NCI-H2081 treated with DMSO at 0.1 percent for 48 hours (cell line): ENCODE results near the gene B4GALT1.

Experiments
- DNase-seq: peaks from one replicate; lab custom pipeline; 2025; lab: John Stamatoyannopoulos, UW

Gene B4GALT1

GRCh38 chr9:33167084-33167971 is at the start of gene B4GALT1:
Gene B4GALT1 (minus strand): TSS chr9:33167336. CDS start chr9:33167169, 167 bp downstream.
- peak; percentile 31 for DNase-seq

GRCh38 chr9:33211695-33212393 is 44.7 kb upstream of the B4GALT1 start:
- DNase-seq: no peak

GRCh38 chr9:33210006-33210715 is 43.0 kb upstream of the B4GALT1 start:
- no peak for DNase-seq

DNA sequence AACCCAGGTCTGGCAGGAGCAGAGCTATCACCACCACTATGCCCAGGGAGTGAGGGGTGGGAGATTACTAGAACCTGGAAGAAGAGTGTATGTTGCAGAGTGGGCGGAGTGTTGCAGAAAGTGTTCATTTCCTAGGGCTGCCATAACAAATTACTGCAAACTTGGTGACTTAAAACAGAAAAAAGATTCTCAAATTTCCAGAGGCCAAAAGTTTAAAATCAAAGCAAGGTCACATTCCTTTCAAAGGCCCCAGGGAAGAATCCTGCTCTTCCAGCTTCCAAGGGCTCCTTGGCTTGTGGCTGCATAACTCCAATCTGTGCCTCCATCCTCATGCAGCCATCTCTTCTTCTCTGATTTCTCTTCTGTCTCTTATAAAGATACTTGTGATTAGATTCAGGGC is 42.3 kb upstream of the B4GALT1 start:
- no peak for DNase-seq

DNA sequence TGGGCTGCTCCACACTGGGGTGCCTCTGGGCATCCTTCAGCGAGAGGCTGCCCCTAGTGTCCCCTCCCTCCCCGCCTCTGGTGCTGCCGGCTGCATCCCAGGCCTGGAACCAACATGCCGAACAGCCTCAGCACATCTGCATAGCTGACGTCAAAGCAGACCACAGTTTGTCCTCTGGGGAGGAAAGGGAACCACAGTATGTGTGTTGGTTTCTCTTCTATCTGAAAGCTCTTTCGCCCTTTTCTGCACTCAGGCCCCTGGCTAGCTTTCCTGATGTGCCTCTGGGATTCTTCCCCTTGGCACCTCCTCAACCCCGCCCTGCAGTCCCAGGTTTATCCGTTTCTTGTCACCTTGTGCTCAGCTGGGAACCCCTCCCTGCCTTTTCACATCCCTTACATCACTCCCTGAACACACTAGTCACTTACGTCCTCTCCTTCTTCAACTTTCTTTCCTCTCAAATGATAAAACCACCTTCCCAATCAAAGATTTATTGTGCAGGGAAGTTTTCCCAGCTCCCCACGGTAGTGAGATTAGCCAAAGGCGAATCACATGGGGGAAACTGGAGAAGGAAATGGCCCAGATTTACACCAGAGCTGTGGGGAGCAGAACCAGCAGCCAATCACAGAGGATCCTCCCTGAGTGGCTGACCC is 35.5 kb upstream of the B4GALT1 start:
- DNase-seq: no peak

- DNase-seq: no peak
These were observed 34.9 kb upstream of the B4GALT1 start for GRCh38 chr9:33202018-33202417.

- DNase-seq: no peak
These were observed 31.0 kb upstream of the B4GALT1 start for GRCh38 chr9:33198165-33198564.

DNA sequence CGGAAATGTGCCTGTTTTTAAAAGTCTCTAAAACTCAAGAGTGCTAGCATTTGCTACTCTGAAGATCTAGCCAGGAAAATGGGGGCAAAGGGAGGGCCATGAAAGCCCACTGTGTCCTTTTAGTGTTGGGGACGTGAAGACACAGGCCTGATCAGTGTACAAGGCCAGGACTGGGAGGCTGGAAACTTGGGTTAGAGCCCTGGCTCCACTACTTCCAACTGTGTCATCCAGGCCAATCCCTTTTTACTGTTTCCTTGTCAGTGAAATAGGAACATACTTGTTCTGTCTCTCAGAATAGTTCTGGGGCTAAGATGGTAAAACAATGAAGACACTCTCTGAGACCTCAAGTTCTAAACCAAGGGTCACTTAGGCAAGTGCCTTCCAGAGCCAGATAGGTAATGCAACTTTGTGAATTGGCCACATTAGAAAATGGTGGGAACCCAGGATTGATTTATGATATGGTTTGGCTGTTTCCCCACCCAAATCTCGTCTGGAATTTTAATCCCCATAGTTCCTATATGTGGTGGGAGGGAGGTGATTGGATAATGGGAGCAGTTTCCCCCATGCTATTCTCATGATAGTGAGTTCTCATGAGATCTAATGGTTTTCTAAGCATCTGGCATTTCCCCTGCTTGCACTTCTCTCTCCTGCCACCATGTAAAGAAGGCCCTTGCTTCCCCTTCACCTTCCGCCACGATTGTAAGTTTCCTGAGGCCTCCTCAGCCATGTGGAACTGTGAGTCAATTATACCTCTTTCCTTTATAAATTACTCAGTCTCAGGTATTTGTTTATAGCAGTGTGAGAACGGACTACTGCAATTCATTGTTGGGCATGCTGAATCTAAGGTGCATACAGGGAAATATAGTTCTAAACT is 30.4 kb upstream of the B4GALT1 start:
- DNase-seq: no peak

DNA sequence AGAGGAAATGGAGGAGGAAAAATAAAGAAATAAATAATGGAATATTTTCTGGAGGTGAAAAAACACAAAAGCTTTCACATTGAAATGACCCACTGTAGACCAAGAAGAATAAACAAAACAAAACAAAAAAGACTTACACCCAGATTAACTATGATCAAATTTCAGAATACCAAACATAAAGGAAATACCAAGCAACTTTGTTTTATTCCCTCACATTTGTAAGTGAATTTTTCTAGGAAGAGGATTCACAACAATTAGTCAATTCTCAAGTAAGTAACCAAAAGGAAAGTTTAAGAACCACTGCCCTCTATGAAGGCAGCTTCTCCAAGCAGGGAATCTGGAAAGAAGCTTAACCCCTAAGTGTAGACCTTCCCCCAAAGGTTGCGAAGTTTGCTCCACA is 29.6 kb upstream of the B4GALT1 start:
- no peak for DNase-seq

- no peak for DNase-seq
These were observed 26.7 kb upstream of the B4GALT1 start for GRCh38 chr9:33193818-33194217.

- no peak for DNase-seq
These were observed 25.5 kb upstream of the B4GALT1 start for GRCh38 chr9:33192493-33193255.

DNA sequence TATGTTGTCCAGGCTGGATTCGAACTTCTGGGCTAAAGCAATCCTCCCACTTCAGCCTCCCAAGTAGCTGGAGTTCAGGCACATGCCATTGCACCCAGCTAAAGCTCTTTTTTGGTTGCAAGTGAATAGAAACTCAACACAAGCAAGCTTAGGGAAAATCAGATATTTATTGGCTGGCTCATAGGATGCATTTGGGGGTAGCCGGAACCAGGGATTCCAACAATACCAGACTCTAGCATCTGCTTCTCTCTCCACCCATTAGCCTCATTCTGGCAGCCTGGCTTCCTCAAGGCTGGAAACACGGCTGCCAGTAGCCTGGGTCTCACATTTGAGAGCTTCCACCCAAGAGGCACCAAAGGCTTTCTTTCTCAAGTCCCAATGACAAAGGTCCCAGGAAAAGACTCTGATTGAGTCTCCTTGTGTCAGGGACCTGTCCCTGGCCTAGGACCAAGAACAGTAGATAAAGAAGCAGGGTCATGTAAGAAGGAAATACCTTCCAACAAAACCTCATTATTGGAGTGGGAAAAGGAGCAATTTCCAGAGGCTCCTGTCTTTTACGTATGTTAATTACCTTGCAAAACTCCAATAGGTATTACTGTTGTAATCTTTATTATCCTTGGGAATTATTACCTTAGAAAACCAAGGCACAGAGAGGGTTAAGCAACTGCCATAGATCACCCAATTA is 23.0 kb upstream of the B4GALT1 start:
- no peak for DNase-seq

DNA sequence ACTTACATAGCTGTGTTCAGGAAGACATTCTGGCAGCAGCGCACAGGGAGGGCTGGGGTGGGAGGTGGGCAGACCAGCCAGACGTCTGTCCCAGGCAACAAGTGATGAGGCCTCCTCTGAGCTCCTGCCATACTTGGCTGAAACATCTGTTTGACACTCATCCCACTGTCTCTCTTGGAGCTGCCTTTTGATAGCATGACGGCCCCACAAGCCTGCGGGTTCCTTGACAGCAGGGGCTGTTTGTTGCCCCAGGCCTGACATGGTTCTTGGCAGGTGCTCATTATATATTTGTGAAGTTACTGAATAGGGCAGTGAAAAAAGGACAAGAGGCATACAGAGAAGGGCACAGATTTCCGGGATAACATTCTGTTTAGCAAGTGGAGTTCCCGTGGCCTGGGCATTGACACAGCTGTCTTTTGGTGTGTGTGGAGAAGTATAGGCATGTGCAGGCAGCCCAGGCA is 22.2 kb upstream of the B4GALT1 start:
- no peak for DNase-seq

GRCh38 chr9:33188711-33189110 is 21.6 kb upstream of the B4GALT1 start:
- no peak for DNase-seq

DNA sequence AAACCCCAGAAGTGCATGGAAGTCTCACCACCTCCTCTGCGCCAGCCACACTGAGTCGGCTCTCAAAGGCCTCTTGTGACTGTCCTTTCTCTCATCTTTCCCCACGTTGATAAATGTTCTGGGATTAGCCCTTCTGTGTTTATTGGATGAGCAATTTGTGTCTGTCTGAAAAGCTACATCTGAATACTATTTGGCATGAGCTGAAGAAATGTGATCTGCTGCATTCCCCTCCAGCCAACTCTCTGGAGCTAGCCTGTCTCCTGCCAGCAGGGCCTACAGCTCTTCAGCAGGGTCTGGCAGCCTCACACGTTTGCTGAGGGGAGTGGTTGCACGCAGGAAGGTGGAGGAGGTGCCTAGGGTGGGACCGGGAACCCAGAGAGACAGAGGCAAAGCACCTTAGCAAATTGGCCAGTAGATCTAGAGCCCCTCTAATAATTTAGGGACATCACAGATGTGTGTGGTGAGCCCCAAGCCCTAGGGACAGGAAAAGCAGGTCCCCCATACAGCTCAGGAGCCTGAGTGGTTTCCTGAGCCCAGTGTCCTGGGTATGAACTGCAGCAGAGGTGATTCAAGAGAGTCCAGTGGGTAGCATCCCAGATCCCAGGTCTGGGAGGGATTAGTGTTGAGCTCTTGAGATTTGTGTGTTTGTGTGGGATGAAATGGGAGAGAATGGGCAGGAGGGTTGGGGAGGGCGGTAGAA is 20.5 kb upstream of the B4GALT1 start:
- no peak for DNase-seq

DNA sequence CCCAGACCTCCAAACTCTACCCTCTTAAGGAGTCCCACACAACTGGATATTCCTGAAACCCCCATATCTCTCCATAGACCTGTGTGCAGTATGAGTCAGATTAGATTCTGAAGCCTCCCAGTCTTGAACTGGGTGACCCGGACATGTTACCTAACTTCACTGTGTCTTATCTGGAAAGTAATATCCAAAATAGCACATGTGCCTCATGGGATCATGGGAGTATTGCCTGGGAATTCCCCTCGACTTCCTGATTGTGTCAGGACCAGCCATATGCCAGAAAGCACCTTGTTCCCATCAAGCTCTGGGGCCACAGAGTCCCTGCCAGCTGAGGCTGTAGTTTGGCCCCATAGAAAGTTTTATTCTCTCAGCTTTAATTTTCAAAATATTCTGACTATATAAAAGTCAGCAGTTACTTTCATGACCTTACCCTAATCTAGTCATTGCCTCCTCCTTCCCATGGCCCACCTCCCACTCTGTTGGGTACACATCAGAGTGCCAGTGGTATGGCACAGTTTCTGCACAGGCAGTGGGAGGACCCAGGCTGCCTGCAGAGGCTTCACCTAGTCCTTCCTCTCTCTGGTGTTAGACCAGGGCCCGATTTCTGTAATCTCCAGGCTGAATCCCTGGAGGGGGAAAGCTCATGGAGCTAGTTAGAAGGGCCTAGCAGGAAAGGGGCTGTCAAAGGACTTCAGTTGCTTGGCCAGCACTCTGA is 19.5 kb upstream of the B4GALT1 start:
- DNase-seq: no peak

DNA sequence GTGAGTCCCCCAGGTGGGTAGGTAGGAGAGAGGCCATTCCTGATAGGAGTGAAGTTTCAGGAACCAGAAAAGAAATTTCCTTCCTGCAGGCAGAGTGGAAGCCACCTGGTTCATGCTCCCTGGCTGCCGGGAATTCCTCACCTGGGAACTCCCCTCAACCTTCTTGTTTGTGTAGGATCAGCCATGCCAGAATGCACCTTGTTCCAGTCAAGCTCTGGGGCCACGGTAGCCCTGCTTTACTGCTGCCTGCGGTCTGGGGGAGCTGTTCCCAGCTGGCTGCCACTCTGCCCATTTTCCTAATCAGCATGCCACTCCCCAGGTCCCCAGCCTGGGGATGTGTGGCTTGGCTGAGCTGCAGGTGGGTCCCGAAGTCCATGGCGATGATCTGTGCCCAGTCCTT is 18.7 kb upstream of the B4GALT1 start:
- DNase-seq: no peak

DNA sequence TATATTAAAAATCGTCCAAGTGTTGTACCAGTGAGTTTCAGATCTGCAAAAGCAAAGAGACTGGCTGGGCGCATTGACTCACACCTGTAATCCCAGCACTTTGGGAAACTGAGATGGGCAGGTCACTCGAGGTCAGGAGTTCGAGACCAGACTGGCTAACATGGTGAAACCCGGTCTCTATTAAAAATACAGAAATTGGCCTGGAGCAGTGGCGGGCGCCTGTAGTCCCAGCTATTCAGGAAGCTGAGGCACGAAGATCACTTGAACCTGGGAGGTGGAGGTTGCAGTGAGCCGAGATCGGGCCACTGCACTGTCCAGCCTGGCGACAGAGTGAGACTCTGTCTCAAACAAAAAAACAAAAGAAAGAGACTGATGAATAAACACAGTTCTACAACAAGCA is 18.3 kb upstream of the B4GALT1 start:
- DNase-seq: no peak
